Frontal cortex (tissue), 4 donors: ENCODE data around the gene PDHA1. TPM values are rescaled to one million over a fixed set of nuclear protein-coding genes. Genes with fewer than 3 reads are reported as not detected.

Experiments used
- DNase-seq, 2 donors: peaks; one replicate each; pipeline ENCODE4 v3.0.0; 2012; ENCODE audit warnings: low spot score in 2 of 2
- FAIRE-seq: peaks from 2 replicates; lab custom pipeline; 2012; peaks lifted over from hg19 to GRCh38; lab: Jason Lieb, UNC
- total RNA-seq: library from RNA; depleted of rRNA; stranded (reverse); fragments of >200 nt; gene quantifications from one replicate; pipeline ENCODE4 v1.2.3, GENCODE V29; 2014
- donor health status: control.
- donor health status: control.
- donor health status: control.

PDHA1 gene
- 56.7 TPM for total RNA-seq

DNA sequence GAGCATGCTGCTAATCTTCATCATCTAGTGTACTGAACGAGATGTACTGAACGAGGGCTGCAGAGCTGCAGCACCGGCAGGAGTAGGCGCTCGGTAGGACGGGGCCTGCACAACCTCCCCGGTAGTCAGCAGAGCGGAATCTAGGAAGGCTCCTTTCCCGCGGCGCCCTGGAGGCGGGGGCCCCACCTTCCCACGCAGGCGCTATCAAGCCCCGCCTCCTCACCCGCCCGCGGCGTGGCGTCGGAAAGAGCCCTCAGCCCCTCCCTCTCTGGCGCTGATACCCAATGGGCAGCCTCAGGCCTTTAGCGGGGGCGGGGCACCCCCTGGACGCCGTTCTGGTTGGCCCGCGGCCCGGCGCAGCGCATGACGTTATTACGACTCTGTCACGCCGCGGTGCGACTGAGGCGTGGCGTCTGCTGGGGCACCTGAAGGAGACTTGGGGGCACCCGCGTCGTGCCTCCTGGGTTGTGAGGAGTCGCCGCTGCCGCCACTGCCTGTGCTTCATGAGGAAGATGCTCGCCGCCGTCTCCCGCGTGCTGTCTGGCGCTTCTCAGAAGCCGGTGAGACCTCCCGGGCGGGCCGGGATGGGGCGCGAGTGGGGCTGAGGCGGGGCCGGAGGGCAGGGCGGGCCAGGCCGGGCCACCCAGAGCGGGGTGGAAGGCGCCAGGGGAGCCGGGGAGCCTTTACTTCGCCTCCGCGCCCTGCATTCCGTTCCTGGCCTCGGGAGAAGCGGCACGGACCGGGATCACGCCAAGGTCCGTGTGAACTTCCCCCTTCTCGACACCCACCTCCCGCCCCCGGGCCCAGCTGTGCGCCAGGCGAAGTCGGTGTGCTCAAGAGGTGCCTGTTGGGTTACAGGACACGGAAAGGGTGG is at the start of gene PDHA1:
TSS of gene PDHA1 (plus strand) at position 393 of the 874 bp plus-strand sequence. CDS start at position 504, 111 bp downstream.
- DNase-seq (peak; percentile 82 to 86), FAIRE-seq (no peak)

DNA sequence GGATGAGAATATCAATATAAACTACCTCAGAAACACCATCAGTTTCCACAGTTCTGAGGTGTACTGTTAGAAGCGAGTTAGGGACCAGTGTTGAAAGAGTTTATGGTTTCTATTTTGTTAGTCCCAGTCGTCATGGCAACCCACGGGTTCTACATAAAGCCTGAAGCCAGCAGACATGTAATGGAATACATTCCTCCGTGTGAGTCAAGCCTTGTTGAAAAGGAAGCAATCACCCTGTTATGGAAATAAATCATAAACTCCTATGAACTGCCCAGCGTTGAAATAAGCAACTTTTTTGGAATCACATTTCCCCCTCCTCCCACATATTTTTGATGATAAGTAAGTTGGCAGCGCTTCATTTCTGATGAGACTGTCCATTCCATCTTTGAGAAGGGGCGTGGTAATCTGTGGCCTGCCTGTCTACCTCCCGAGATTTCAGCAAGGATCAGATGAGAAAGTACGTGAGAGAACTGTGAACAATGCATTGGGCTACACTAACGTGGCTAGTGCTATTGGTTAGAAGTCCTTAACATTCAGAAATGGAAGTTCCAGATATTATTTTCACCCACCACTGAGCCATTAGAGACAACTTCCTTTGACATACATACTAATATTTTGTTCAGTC is 40.4 kb upstream of the PDHA1 start:
- FAIRE-seq (no peak), DNase-seq (no peak)

DNA sequence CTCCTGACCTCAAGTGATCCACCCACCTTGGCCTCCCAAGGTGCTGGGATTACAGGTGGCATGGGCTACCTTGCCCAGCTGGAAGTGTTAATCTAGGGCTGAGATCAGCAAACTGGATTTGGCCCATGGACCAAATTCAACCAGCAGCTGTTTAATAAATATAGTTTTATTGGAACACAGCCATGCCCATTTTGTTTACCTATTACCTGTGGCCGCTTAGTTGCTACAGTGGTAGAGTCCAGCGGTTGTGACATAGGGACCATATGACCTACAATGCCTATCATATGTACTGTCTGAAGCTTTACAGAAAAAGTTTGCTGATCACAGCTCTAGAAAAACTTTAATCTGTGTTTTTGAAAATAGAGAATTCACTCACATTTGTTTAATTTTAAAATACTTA is 17.2 kb upstream of the PDHA1 start:
- FAIRE-seq (no peak), DNase-seq (no peak)

DNA sequence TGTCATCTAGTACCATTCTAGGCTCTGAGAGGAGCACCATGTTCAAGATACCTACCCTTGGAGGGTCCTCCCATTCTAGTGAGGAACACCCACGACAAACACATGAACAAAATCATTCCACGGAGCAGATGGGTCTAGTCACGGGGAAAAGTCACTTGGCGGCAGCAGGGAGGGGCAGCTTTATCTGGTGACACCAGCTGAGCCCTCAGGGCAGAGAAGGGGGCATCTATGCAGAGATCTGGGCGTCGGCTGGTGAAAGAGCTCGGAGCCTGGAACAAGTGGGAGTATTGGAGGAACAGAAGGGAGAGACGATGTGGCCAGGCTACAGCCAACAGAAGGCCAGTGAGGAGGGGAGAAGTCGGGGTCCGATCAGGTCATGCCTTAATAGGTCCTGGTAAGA is 11.9 kb upstream of the PDHA1 start:
- FAIRE-seq (no peak), DNase-seq (no peak)

DNA sequence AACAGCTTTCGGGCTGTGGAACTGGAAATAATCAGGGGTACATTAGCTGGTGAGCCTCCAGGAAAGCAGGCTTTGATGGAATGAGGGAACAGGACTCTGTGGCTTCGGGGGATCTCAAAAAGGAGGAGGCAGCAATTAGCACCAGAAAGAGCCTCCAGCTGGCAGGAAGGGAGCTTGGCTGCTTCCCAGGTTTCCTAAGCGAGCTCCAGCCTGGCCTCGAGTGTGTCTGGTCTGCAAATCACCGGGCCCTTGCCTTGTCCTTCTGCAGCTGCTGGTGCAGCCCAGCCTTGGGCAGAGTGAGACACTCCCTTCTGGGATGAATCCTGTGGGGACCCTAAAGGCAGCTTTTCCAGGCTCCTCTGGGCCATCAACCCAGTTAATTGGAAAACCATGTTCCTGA is 10.7 kb upstream of the PDHA1 start:
- FAIRE-seq (no peak), DNase-seq (no peak)

DNA sequence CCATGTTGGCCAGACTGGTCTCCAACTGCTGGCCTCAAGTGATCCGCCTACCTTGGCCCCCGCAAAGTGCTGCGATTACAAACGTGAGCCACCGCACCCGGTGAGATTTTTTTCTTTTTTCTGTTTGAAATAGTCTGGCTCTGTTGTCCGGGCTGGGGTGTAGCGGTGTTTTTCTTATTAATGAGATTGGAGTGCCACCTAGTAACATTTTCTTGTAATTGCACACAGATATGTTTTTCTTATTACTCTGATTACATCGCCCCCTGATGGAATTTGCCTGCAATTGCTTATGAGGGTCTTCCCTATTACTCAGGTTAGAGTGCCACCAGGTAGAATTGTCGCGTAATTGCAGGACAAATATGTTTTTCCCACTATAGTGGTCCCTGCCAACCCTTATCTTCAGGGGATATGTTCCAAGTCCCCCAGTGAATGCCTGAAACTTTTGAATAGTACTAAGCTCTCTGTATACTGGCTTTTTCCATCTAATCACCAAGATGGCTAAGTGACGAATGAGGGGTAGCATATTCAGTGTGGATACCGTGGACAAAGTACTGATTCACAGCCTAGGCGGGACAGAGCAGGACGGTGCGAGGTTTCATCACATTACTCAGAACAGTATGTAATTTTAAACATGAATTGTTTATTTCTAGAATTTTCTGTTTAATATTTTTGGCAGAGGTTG is 8.6 kb upstream of the PDHA1 start:
- DNase-seq: no peak

DNA sequence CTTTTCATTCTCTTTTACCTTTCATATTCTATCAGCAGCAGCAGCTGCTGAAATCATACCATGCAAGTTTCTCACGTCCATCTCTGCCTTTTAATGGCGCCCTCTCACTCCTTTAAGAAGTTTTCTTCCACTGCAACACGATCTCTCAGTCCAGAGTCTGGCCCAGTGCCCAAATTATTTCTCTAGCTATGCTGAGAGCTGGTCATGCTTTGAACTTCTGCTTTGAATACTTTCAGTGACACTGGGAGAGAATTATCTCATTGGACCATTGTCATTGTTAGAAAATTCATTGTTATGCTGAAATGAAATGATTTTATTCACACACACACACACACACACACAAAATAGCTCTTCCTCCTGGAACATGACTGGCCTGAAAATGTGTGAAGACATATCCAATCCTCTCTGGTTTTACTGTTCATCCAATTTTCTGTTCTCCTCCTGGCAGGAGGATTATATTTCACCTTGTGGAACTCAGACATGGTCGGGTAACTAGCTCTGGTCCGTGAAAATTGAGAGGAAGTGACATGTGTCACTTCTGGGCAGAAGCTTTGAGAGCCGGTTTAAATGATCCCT is 1.3 kb upstream of the PDHA1 start:
- no peak for DNase-seq
- no peak for FAIRE-seq

More for the DNA sequence above, 8.6 kb upstream of the PDHA1 start:
- no peak for FAIRE-seq

DNA sequence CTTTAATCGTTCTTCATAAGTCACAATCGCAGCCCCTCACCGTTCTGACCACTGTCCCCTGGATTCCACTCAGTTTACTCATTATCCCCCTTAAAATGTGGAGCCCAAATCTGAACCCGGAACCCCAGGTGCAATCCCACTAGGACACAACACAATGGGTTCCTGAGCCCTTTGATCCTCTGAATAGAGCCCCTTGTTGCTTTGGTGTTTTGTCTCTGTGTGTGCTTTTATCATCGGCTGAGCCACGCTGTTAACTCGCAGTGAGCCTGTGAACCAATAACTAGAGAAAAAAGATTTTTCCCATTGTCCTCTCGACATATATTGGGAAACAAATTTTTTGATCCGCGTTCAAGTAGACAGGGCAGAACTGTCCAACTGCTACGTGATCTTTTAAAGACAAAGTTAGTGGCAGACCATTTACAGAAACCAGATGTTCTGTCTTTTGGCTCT is 617 bp upstream of the PDHA1 start:
- no peak for FAIRE-seq

DNA sequence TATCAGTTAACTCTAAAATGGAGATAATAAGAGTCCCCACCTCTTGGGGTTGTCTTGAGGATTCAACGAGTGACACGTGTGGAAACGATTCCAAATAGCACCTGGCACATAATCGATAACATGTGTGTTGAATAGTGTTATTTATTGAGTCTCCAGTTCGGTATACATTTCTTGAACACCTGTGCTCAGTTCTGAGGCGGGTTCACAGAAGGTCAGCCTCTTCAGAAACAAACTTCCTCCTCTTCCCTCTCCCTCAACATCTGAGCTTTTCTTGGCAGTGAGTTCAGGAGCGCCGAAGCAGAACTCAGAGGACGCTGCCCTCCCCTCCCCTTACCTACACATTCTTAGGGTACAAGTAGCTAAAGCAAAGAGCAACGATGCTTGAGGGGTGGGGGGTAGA is 934 bp downstream of the PDHA1 start:
- DNase-seq (no peak), FAIRE-seq (no peak)

More for the DNA sequence above, 617 bp upstream of the PDHA1 start:
- DNase-seq: no peak

DNA sequence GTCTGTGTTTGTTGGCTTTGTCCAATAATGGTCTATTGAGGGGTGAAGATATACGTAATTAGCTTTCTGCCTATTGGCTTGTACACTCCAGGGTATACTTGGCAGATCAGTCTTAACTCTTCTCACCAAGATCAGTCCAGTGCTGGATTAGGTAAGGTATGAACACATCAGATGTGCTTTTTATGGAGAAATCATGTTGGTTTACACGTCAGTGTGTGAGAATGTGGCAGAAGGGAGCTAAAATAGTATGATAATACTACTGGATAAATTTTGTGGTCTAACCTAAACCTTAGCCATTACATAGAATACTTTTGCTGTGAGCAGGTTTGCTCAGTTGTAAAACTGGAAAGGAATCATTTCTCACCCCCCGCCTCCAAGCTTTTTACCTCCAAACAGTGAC is 4.2 kb downstream of the PDHA1 start:
- DNase-seq (no peak), FAIRE-seq (no peak)

DNA sequence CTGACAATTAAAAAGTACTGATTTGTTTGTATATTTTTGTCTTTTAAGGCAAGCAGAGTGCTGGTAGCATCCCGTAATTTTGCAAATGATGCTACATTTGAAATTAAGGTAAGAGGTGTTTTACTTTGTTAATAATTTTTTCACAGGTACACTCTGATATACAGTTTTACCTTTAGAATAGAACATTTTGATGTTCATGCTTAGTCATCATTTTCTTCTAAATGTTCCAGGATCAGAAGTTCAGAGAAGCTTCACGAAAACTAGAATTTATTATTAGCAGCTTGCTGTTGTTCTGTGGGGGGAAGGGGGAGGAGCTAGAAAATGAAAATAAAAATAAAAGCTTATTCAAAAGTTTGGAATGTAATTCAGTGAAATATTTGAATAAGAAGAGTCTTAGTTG is 5.5 kb downstream of the PDHA1 start:
- DNase-seq: no peak
- FAIRE-seq: no peak

DNA sequence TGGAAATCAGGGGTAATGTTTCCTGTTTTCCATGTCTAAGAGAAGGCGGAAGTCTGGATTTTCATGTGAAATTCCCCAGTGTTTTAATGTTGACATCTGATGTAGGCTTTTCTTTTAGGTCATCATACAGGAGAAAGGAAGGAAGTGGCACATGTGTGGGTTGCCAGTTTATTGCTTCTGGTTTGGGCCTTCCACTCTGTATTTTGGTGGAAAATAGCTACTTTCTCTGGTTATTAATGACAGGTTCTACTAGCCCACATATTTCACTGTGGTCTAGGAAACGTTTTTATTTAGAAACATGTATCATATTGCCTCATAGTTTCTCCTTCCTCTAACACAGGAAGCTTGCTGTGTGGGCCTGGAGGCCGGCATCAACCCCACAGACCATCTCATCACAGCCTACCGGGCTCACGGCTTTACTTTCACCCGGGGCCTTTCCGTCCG is 7.2 kb downstream of the PDHA1 start:
- no peak for DNase-seq
- no peak for FAIRE-seq

DNA sequence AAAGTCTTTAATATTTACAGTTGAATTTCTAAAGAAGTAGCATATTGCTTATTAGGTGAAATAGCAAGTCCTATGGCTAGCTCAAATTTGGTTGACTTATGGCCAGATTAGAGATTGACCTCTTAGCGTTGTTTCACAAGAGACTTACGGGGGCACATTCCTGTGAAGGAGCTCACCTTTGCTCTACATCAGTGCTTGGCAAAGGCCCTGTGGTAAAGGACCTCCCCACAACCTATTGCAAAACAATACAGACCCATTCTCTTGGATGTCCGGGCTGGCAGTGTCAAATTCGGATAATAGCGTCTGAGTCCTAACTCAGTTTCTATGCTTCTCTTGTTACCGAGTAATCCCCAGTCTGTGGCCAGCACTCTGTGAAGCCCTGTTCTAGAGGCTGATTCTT is 10.9 kb downstream of the PDHA1 start:
- DNase-seq (no peak), FAIRE-seq (no peak)

DNA sequence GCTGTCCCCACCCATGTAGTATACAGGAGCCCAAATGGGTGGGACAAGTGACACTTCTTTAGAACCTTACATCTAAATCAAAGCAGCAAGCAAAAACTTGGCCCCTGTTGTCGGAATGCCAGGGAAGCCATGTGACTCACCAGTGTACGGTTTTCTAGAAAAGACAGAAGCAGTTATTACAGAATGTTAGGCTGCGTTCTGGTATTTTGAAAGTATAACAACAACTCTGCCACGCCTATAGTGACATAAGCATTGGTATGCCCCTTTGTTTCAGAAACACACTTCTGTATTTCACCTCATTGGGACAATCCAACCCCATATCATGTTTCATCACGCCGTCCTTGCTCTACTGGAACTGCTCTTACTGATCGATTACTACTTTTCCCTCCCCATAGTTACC is 14.8 kb downstream of the PDHA1 start:
- FAIRE-seq (no peak), DNase-seq (no peak)

DNA sequence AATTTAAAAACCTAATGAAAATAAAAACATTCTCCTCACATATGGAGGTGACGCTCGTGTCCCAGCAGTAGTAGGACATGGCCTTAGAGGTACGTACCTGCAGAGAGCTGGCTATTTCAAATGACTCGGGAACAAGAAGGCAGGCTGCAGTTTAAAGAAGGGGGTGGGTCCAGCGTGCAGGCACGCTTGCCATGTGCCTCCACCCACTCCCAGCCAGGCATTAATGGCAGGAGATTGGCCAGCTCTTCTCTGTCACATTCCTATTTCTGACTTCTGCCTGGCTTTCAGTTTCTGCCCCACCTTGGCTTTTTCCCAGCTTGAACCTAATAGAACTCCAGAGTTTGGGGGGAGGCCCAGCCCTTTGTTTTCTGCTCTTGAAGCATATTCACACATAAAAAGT is 17.2 kb downstream of the PDHA1 start:
- no peak for FAIRE-seq
- no peak for DNase-seq

DNA sequence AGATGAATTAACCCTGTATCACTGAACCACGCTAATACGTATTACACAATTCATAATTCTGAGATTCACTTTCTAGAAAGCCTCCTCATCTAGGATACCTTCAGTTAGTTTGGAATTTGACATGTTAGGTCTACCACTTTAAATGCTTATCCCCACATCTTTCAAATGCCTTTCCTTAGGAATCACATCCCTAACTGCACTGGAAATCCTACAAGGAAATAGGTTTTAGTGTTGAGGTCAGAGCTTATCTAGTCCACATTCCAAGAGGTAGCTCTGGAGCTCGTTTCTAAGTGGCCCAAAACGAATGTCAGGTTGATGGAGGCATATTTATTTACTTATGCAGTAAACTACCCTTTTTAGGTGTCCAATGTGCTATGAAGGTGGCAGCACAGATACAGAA is 18.0 kb downstream of the PDHA1 start:
- no peak for DNase-seq
- no peak for FAIRE-seq

DNA sequence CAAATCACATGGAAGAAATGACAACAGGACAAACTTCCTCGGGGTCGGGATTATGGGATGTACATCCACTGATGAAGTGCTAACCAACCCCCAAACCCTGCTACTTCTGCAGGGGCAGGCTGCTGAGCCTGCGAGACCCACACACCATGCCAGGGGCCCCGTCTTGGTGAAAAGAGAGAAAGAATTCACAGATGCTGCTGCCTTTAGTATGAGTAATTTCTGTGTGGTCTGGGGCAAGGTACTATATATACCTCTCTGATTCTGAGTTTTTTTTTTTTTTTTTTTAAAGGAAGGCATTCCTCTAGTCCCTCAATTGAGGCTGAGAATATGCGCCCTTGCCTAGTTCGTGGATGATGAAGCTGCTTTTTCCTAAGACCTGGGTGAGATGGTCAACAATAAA is 24.8 kb downstream of the PDHA1 start:
- DNase-seq (no peak), FAIRE-seq (no peak)

DNA sequence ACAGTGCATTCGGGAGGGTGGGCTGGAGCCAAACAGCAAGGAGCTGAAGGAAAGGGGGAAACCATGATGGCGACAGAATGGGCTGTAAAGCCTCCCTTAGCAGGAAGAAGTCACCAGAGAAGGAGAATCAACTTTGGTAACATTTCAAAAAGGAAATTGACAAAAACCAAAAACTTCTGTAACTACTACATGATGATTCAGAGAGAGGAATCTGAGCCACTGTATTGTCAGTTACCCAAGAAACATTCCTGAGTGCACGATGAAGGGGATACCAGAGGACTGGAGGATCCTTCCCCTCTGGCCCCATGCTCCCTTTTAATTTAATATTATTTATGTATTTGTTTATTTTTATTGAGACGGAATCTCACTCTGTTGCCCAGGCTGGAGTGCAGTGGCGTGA is 26.3 kb downstream of the PDHA1 start:
- FAIRE-seq (no peak), DNase-seq (no peak)

DNA sequence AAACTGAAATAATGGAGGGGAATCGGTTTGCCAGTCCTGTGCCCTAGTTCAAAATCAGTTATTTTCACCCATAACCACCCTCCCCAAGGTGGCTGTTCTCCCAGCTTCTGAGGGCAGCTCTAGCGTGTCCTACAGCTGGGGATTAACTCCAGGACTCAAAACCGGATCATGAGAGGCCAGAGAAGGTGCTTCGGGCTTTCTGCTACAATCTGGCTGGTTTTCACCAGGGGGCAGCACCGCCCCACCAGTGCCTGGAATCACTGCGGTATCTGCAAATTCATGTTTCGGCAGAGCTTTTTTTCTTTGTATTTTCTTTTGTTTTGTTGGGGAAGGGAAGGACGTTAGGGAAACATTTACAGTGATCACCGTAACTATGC is 28.4 kb downstream of the PDHA1 start:
- FAIRE-seq (no peak), DNase-seq (peak; percentile 24 to 64)

DNA sequence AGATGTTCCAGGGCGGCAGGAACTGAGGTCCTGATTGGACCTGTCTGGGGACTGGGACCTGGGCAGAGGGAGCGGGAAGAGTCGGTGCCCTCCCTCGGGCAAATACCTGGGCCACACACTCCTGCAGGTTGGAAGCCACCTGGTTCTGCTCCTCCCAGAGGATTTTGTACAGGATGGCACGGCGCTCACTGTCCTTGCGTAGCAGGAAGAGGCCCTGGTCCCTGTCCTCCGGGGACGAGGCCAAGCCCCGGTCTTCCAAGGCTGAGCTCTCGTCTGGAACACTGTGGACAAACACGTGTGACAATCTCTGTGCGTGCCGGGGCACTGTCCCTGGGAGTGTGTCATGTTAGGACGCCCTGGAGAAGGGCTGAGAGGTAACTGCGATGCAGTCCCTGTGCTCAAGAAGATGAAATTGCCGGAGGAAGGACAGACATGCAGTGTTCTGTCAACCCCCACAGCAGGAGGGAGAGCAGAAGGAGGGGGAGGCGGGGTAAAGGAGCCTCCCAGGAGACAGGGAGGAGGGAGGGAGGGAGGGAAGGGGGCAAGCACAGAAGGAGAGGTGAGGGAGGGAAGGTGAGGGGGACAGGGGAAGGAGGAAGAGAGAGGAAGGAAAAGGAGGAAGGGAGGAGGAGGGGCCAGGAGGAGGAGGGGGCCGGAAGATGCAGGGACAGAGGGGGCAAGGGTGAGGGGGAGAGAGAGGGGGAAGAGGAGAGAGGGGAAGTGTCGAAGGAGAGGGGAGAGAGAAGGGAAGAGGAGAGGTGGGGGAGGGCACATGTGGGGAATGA is 29.0 kb downstream of the PDHA1 start:
- FAIRE-seq (no peak), DNase-seq (no peak)
